ENCODE results near the gene OR5K4. TPM values are rescaled to one million over a fixed set of nuclear protein-coding genes. Genes with fewer than 3 reads are reported as not detected.

OR5K4 gene
- not detected for total RNA-seq

GRCh38 chr3:98353554-98353953 lies at the start of gene OR5K4:
Gene OR5K4 (plus strand): TSS chr3:98353854. CDS start chr3:98353854, 0 bp downstream.
- Histone ChIP-seq H3K36me3 (no peaks in the 10 kb centered on the region), H3K9me3 (peaks cover 0 to 11% of the 10 kb centered on the region in 2 donors), H3K27me3 (no peaks in the 10 kb centered on the region), H3K4me1 (no peaks in the 10 kb centered on the region), H3K4me3 (no peak within 1 kb of the TSS), H3K27ac (no peak within 1 kb of the TSS)
- no peak for DNase-seq (ENCODE audit: low spot score)
- TF ChIP-seq CTCF (IDR thresholded peaks at IDR 0.05) = no peak

GRCh38 chr3:98322101-98322500 lies 31.6 kb upstream of the OR5K4 start:
- H3K9me3 ChIP-seq = no peaks in the 10 kb centered on the region
- TF ChIP-seq CTCF (IDR thresholded peaks at IDR 0.05) = no peak
- H3K4me1 ChIP-seq = no peaks in the 10 kb centered on the region
- DNase-seq (ENCODE audit: low spot score) = no peak
- H3K27me3 ChIP-seq = no peaks in the 10 kb centered on the region
- H3K4me3 ChIP-seq = no peak overlapping the region
- no peak overlapping the region for H3K27ac ChIP-seq
- H3K36me3 ChIP-seq = no peaks in the 10 kb centered on the region

- no peak for TF ChIP-seq CTCF (IDR thresholded peaks at IDR 0.05)
- no peak for DNase-seq (ENCODE audit: low spot score)
- H3K9me3 ChIP-seq = no peaks in the 10 kb centered on the region
- no peaks in the 10 kb centered on the region for H3K36me3 ChIP-seq
- H3K27me3 ChIP-seq = no peaks in the 10 kb centered on the region
- H3K4me1 ChIP-seq = no peaks in the 10 kb centered on the region
- no peak overlapping the region for H3K27ac ChIP-seq
- no peak overlapping the region for H3K4me3 ChIP-seq
Observed at GRCh38 chr3:98322686-98323085, 31.0 kb upstream of the OR5K4 start.

GRCh38 chr3:98323425-98323824 lies 30.2 kb upstream of the OR5K4 start:
- Histone ChIP-seq H3K27me3 (no peaks in the 10 kb centered on the region), H3K4me3 (no peak overlapping the region), H3K36me3 (no peaks in the 10 kb centered on the region), H3K4me1 (no peaks in the 10 kb centered on the region), H3K27ac (no peak overlapping the region), H3K9me3 (no peaks in the 10 kb centered on the region)
- TF ChIP-seq CTCF (IDR thresholded peaks at IDR 0.05) = no peak
- no peak for DNase-seq (ENCODE audit: low spot score)

GRCh38 chr3:98325055-98325454 lies 28.6 kb upstream of the OR5K4 start:
- DNase-seq (ENCODE audit: low spot score) = no peak
- H3K4me3 ChIP-seq = no peak overlapping the region
- H3K36me3 ChIP-seq = no peaks in the 10 kb centered on the region
- H3K9me3 ChIP-seq = no peaks in the 10 kb centered on the region
- no peaks in the 10 kb centered on the region for H3K4me1 ChIP-seq
- no peaks in the 10 kb centered on the region for H3K27me3 ChIP-seq
- no peak for TF ChIP-seq CTCF (IDR thresholded peaks at IDR 0.05)
- no peak overlapping the region for H3K27ac ChIP-seq

GRCh38 chr3:98326105-98326893 lies 27.4 kb upstream of the OR5K4 start:
- Histone ChIP-seq H3K4me1 (no peaks in the 10 kb centered on the region), H3K27me3 (no peaks in the 10 kb centered on the region), H3K4me3 (no peak overlapping the region), H3K9me3 (no peaks in the 10 kb centered on the region), H3K27ac (no peak overlapping the region), H3K36me3 (no peaks in the 10 kb centered on the region)
- no peak for TF ChIP-seq CTCF (IDR thresholded peaks at IDR 0.05)
- no peak for DNase-seq (ENCODE audit: low spot score)
